HUES48 (cell line): ENCODE data around the gene PHACTR2.
"Not testable (repeated sequence)": the region's sequence is repeated elsewhere in the genome, so short reads cannot be mapped to it uniquely, and the experiment has no call there.

ENCODE experiments used
- H3K27ac ChIP-seq: one replicate; pipeline ENCODE4 v1.7.0; 2013; ENCODE audit warnings: low read depth, low read length, inconsistent platforms
- H3K27me3 ChIP-seq: 2 replicates; pipeline ENCODE4 v1.6.1; 2013; ENCODE audit warnings: mild to moderate bottlenecking, low read length; ENCODE audit not compliant: control insufficient read depth, insufficient read depth
- H3K36me3 ChIP-seq: 2 replicates; pipeline ENCODE4 v1.6.1; 2013; ENCODE audit warnings: low read length; ENCODE audit not compliant: control insufficient read depth, insufficient read depth
- H3K4me1 ChIP-seq: 2 replicates; pipeline ENCODE4 v1.6.1; 2013; ENCODE audit warnings: mild to moderate bottlenecking, low read length; ENCODE audit not compliant: control insufficient read depth, insufficient read depth
- H3K4me3 ChIP-seq: 2 replicates; pipeline ENCODE4 v1.5.1; 2013; ENCODE audit warnings: mild to moderate bottlenecking, low read depth, low read length
- H3K9ac ChIP-seq: 2 replicates; pipeline ENCODE4 v1.6.1; 2013; ENCODE audit warnings: mild to moderate bottlenecking, low read depth, low read length, moderate library complexity
- H3K9me3 ChIP-seq: 2 replicates; pipeline ENCODE4 v1.6.1; 2013; ENCODE audit warnings: low read length; ENCODE audit not compliant: control insufficient read depth, insufficient read depth

Gene PHACTR2

DNA sequence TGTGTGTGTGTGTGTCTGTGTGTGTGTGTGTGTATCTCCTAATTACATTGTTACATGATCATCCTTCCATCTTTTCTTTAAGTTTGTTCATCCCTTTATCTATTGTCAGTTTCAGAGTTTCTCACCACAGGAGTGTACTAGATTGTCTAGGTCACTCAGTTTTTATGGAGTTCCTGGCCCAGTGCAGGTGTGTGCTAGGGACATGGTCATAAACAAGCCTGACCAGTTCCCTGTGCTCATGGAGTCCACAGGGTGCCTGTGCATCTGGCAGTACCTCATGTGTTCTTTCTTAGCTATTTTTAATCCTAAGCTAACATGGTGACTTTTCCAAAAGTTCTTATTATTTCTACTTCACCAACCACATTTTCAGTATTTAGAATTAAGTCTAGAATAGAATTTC lies 43.9 kb downstream of the PHACTR2 start:
- H3K4me1 ChIP-seq: no peaks in the 10 kb centered on the region
- no peaks in the 10 kb centered on the region; the same call in 1 of the 2 replicates for H3K9me3 ChIP-seq
- H3K27me3 ChIP-seq: no peaks in the 10 kb centered on the region
- H3K27ac ChIP-seq: no peak overlapping the region
- no peak overlapping the region for H3K9ac ChIP-seq
- no peak overlapping the region for H3K4me3 ChIP-seq
- peaks cover 41% of the 10 kb centered on the region for H3K36me3 ChIP-seq

DNA sequence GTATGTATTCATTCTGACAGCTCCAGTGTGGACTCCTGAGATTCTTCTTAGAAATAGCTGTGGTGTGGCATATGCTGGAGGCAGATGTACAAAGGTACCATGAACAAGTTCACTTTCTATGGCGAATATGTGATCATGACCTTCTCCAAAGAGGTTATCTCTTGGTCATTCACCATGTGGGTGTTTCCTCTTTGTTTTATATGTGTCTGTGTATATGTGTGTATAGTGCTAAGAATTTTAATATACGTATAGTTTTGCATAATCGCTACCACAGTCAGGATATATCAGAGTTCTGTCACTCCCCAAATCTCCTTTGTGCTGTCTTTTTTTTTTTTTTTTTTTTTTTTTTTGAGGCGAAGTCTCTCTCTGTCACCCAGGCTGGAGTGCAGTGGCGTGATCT lies 47.1 kb downstream of the PHACTR2 start:
- Histone ChIP-seq H3K9me3 (no peaks in the 10 kb centered on the region; the same call in 1 of the 2 replicates), H3K4me1 (no peaks in the 10 kb centered on the region)

DNA sequence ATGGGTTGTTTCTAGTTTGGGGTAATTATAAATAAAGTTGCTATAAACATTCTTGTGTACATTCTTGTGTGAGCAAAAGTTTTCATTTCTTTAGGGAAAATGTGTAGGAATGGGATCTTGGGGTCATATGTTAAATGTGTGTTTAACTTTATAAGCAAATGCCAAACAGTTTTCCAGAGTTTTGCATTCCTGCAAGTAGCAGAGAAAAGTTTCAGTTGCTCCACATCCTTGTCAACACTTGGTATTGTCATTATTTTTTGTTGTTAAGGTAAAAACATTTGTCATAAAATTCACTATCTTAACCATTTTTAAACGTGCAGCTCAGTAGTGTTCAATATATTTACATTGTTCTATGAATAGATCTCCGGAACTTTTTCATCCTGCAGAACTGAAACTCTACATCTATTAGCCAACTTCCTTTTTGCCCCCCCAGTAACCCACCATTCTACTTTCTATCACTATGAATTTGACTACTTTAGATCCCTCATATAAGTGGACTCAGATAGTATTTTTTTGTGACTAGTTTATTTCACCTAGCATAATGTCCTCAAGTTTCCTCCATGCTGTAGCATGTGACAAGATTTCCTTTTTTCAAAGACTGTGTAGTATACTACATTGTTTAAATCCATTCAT lies 48.4 kb downstream of the PHACTR2 start:
- Histone ChIP-seq H3K4me3 (no peak overlapping the region), H3K36me3 (peaks cover 20% of the 10 kb centered on the region), H3K27me3 (no peaks in the 10 kb centered on the region), H3K9ac (no peak overlapping the region), H3K27ac (no peak overlapping the region), H3K9me3 (no peaks in the 10 kb centered on the region; the same call in 1 of the 2 replicates), H3K4me1 (no peaks in the 10 kb centered on the region)

More for the DNA sequence above, 47.1 kb downstream of the PHACTR2 start:
- Histone ChIP-seq H3K9ac (no peak overlapping the region), H3K36me3 (peaks cover 32% of the 10 kb centered on the region), H3K27ac (no peak overlapping the region), H3K27me3 (no peaks in the 10 kb centered on the region), H3K4me3 (no peak overlapping the region)

DNA sequence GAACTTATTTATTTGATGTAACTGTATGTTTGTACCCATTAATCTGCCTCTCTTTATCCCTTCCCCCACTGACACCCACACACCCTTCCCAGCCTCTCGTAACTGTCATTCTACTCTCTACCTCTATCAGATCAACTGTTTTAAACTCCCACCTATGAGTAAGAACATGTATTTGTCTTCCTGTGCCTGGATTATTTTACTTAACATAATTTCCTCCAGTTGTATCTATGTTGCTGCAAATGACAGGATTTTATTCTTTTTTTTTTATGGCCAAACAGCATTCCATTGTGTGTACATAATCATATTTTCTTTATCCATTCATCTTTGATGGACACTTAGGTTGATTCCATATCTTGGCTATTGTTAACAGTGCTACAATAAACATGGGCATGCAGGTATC lies 49.3 kb downstream of the PHACTR2 start:
- H3K4me1 ChIP-seq: peaks cover 4% of the 10 kb centered on the region; the same call in 1 of the 2 replicates
- no peaks in the 10 kb centered on the region; the same call in 1 of the 2 replicates for H3K9me3 ChIP-seq
- H3K4me3 ChIP-seq: no peak overlapping the region
- peaks cover 18% of the 10 kb centered on the region for H3K36me3 ChIP-seq
- no peak overlapping the region for H3K27ac ChIP-seq
- no peak overlapping the region for H3K9ac ChIP-seq
- no peaks in the 10 kb centered on the region for H3K27me3 ChIP-seq

DNA sequence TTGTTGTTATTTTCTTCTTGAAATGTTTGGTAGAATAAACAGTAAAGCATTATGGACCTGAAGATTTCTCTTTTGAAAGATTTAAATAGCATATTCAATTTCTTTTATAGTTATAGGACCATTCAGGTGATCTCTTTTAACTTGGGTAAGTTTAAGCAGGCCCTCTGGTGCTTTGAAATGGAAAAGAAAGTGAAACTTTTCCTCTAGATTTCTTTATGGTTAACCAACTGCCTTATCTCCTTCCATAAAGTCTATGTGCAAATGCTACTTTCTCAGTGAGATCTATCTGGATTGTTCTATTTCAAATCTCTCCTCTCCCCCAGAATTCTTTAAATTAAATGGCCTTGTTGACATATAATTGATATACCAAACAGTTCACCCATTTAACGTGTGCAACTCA lies 54.0 kb downstream of the PHACTR2 start:
- H3K27me3 ChIP-seq: no peaks in the 10 kb centered on the region
- H3K4me3 ChIP-seq: no peak overlapping the region
- H3K27ac ChIP-seq: no peak overlapping the region
- peaks cover 39% of the 10 kb centered on the region for H3K4me1 ChIP-seq
- H3K9ac ChIP-seq: no peak overlapping the region
- peaks cover 6% of the 10 kb centered on the region; the same call in 1 of the 2 replicates for H3K36me3 ChIP-seq
- no peaks in the 10 kb centered on the region for H3K9me3 ChIP-seq

DNA sequence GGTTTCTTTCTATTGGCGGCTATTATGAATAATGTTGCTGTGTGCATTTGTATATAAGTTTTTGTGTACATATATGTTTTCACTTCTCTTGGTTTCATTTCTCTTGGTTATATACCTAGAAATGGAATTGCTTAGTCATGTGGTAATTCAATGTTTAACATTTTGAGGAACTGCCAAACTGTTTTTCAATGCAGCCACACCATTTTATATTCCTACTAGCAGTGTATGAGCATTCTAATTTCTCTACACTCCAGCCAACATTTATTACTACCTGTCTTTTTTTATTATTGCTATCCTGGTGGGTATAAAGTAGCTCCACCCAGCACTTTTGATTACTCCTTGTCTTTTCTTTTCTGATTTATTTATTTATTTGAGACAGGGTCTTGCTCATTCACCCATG lies 54.8 kb downstream of the PHACTR2 start:
- H3K4me3 ChIP-seq: no peak overlapping the region

DNA sequence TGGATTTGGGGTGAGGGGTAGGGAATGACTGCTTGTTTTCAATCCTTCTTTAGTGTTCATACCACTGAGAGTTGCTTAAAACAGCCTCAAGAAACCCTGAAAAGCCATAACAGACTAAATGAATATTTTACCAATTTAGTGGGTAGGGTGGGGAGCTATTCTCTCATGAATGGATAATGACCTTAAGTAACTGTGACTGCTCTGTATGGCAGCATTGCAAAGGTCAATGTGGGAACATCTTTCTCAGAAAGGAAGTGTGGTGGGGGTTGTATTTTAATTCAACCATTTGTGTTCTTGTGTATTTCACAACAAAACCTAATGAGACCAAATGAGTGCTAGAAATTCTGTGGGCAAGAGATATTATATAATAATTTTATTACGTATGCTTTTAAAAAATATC lies 55.7 kb downstream of the PHACTR2 start:
- H3K36me3 ChIP-seq: no peaks in the 10 kb centered on the region; the same call in 1 of the 2 replicates
- H3K4me3 ChIP-seq: no peak overlapping the region
- H3K9me3 ChIP-seq: no peaks in the 10 kb centered on the region
- H3K9ac ChIP-seq: no peak overlapping the region
- no peaks in the 10 kb centered on the region for H3K27me3 ChIP-seq
- H3K4me1 ChIP-seq: peaks cover 39% of the 10 kb centered on the region
- H3K27ac ChIP-seq: no peak overlapping the region

More for the DNA sequence above, 54.8 kb downstream of the PHACTR2 start:
- H3K4me1 ChIP-seq: peaks cover 39% of the 10 kb centered on the region
- no peak overlapping the region for H3K9ac ChIP-seq
- no peak overlapping the region for H3K27ac ChIP-seq
- H3K27me3 ChIP-seq: no peaks in the 10 kb centered on the region
- H3K36me3 ChIP-seq: peaks cover under 1% of the 10 kb centered on the region; the same call in 1 of the 2 replicates
- no peaks in the 10 kb centered on the region for H3K9me3 ChIP-seq

DNA sequence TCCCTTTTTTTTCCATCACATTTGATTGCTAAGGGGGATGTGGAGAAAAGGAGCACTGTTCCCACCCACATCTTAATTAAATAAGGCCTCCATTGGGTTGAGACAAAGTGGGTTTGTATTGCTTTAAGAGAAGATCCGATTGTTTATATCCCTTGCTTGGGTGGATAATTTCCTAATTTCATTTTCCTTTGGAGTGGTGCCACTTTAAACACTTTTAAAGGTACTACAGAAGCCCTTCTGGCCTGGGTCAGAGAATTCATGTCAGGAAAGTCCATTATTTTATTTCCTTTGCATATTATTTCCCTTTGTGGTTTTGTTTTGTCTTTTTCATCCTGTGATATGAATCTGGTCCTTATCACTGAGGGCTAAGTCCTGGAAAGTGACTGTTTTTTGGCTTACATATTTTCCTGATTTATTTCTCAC lies 56.9 kb downstream of the PHACTR2 start:
- H3K9me3 ChIP-seq: no peaks in the 10 kb centered on the region
- no peak overlapping the region for H3K27ac ChIP-seq
- no peak overlapping the region for H3K9ac ChIP-seq
- no peak overlapping the region for H3K4me3 ChIP-seq
- no peaks in the 10 kb centered on the region; the same call in 1 of the 2 replicates for H3K36me3 ChIP-seq
- peaks cover 42% of the 10 kb centered on the region for H3K4me1 ChIP-seq
- no peaks in the 10 kb centered on the region for H3K27me3 ChIP-seq

DNA sequence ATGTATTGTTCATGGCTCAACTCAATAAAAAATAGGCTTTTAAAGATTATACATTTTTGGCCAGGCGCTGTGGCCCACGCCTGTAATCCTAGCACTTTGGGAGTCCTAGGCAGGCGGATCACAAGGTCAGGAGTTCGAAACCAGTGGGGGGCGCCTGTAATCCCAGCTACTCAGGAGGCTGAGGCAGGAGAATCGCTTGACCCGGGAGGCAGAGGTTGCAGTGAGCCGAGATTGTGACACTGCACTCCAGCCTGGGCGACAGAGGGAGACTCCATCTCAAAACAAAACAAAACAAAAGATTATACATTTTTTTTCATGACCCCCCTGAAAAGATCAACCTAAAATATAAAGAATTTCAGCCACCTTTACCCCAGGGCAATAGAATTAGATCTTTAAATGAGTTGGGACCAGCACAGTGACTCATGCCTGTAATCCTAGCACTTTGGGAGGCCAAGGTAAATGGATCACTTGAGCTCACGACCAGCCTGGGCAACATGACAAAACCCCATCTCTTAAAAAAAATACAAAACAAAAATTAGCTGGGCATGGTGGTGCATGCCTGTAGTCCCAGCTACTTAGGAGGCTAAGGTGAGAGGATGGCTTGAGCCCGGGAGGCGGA lies 60.4 kb downstream of the PHACTR2 start:
- H3K9me3 ChIP-seq, H3K27ac ChIP-seq, H3K27me3 ChIP-seq, H3K9ac ChIP-seq, H3K36me3 ChIP-seq, H3K4me3 ChIP-seq: not testable (repeated sequence)
- peaks cover 49% of the 10 kb centered on the region for H3K4me1 ChIP-seq

DNA sequence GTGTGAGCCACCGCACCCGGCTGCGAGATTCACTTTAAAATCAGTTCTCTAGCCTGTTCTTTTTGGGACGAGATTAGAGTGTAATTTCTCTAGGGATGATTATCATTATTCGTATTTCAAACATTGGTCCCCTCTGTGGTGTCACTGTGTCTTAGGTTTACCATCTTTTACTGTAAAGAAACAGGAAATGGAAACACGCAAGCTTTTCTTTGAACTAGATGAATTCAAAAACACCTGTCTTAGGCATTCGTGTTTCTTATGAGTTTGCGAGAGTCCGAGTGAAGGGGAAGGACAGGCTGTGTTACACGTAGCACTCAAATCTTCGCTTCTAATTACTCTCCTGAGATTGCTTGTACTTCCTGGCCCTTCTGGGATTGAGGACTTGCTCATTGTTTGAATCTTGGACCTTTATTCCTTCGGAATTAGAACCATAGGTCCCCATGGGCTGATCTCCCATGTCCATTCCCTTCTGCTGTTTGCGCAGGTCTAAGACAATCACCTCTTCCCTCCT lies 61.6 kb downstream of the PHACTR2 start:
- H3K9me3 ChIP-seq: no peaks in the 10 kb centered on the region
- no peak overlapping the region for H3K4me3 ChIP-seq
- H3K36me3 ChIP-seq: peaks cover 5% of the 10 kb centered on the region; the same call in 1 of the 2 replicates
- no peak overlapping the region for H3K9ac ChIP-seq
- peaks cover 49% of the 10 kb centered on the region for H3K4me1 ChIP-seq
- no peak overlapping the region for H3K27ac ChIP-seq
- no peaks in the 10 kb centered on the region for H3K27me3 ChIP-seq

DNA sequence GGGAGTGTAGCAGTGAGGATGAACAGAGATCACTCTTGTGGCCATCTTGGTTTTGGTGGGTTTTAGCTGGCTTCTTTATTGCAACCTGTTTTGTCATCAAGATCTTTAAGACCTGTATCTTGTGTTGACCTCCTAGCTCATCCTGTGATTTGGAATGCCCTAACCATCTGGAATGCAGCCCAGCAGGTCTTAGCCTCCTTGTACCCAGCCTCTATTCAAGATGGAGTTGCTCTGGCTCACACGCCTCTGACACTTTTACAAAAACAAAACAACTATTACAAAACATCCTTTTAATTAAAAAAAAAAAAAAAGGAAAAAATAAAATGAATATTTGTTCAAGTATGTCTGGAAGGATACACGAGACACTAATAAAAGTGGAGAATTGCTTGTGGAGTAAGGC lies 62.4 kb downstream of the PHACTR2 start:
- Histone ChIP-seq H3K9me3 (no peaks in the 10 kb centered on the region), H3K27ac (no peak overlapping the region), H3K36me3 (peaks cover 5% of the 10 kb centered on the region; the same call in 1 of the 2 replicates), H3K9ac (no peak overlapping the region), H3K4me3 (no peak overlapping the region), H3K27me3 (no peaks in the 10 kb centered on the region), H3K4me1 (peaks cover 49% of the 10 kb centered on the region)
